Stimulated activated CD4-positive, alpha-beta T cell treated with anti-CD3 and anti-CD28 coated beads, TNF-alpha, amount 100 ng/mL, for 24 hours (primary cell): ENCODE data around the gene COP1.

Experiments used
- DNase-seq, 3 experiments: peaks; one replicate each; pipeline ENCODE4 v3.0.0-alpha.2; 2020; ENCODE audit warnings: low read depth in 3 of 3

The COP1 gene

DNA sequence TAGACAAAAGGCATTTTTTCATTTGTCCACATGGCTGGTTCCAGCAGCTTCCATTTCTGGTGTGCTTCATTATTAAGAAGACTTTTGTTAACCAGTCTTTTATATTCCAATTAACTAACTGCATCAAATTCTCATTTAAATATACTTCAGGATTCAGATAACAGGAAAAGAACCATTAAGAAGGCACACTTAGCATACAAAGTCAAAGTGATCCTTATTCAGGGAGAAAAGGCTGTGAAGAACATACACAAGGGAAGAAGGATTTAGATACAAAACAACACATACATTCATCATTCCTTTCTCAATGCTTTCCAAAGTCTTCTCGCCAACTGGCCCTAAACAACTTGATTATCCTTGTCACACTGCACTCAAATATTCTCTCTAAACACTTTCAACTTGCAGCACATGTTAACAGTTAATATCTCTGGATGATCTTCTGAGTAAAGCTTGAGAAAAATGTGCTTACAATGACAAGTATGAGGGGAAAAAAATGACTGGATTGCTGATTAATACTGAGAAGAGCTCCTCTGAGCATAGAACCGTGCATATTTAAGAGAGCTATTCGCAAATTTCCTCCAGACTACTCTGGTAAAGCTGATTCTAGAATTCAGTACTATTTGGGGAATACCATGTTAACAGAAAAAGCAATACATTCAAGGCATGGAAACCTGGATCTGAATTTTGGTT, 238.5 kb downstream of the COP1 start:
- no peak for DNase-seq

DNA sequence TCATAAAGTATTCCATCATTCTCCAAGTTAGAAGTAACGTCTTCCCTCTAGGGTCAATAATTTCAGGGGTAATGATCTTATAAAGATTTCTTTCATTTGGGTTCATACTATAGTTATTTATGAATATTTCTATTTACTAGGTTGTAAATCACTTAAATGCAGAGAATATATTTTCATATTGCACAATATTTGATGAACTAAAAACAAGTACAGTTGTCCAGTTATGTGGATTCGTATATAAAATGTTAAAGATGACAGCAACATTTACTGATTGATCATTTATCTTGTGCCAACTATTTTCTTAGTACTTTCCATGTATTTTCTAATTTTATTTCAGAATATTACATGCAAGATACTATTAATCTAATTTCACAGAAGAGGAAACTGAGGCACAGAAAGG, 243.3 kb downstream of the COP1 start:
- DNase-seq: no peak

DNA sequence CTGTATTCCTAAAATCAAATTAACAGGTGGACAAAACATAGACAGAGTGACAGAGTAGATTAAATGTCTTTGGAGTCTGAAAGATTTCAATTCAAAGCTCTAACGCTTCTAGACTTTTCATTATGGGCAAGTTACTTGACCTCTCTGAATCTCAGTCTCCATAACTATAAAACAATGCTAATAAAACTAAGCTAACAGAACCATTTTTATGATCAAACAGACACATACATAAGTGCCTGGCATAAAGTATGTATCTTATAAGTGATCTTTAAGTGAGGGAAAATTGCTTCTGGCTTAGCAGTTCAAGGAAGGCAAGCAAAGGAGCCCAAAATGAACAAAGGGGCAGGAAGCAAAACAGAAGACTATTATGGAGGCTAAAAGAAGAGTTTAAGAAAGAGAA, 246.9 kb downstream of the COP1 start:
- DNase-seq: no peak

DNA sequence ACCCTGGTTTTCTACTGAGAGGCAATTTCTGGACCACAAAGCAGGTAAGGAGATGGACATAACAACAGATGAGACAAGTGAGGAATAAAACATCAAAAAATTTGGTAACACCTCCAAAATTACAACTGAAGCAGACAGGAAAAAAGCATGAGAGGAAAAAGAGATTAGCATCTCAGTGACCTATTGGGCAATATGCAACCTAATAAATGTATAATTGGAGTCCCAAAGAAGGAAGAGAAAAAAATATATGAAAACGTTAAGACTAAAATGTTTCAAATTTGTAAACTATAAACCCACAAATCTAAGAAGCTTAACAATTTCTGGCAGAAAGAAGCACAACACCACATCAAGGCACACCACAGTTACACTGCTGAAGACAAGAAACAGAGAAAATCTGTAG, 255.5 kb downstream of the COP1 start:
- DNase-seq: no peak

DNA sequence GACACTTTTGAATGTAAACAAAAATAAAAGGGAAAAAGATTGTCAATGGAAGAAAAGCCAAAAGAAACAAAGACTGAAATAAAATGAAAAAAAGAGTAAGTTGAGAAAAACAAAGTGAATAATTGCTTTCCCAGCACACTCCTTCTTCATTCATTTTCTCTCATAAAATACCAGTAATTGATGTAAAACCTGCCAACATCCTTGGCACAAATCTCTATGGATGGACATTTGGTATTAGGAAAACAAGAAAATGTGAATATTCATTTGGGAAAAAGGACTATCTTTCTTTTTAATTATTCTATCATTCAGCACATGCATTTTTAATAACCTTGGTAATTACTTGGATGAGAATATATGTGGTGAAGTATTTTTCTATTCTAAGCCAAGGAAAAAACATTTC, 259.3 kb downstream of the COP1 start:
- DNase-seq: no peak

DNA sequence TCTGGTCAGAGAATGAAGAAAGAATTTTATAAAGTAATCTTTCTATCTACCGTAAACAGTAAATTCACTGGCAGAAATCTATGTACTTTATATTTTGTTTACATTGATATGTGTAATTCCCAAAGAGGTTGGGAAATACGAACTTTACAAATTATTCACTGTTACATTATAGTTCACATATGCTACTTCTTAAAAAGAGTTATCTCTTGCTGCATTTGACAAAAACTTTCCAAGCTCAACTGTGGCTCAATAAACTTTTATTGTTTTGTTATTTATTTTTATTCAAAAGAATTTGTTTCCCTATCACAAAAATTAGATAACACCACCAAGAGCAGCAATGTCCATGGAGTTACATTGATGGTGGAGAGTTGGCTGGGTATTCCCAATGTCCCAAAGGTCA, 262.5 kb downstream of the COP1 start:
- no peak for DNase-seq

GRCh38 chr1:175941164-175941563, 265.9 kb downstream of the COP1 start:
- DNase-seq: no peak

DNA sequence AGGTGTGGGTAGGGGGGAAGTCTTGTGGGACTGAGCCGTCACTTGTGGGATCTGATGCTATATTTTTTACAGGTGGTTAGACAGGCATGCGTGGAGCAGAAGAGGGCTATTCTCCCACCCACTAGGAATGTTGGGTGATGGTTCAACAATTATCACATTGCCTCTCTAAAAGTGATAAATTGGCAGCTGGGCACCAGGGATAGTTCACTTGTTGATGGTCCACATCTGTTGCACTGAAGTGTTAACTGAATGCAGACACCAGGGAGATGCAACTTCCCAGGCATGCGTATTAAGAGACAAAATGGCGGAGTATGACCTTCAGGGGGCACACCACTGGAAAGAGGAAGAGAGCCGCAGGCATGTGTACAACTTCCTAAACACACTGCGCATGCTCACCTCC, 270.4 kb downstream of the COP1 start:
- DNase-seq: no peak

- DNase-seq: no peak
Measured at GRCh38 chr1:175935566-175936115, 271.4 kb downstream of the COP1 start.

DNA sequence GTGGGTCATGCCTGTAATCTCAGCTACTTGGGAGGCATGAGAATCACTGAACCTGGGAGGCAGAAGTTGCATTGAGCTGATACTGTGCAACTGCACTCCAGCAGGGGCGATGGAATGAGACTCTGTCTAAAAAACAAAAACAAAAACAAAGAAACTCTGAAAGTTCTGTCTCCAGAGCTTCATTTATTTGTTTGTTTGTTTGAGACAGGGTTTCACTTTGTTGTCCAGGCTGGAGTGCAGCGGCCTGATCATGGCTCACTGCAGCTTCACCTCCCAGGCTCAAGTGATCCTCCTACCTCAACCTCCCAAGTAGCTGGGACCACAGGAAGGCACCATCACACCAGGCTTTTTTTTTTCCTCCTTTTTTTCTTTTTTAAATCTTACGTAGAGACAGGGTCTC, 271.9 kb downstream of the COP1 start:
- DNase-seq: no peak

GRCh38 chr1:175933801-175934200, 273.3 kb downstream of the COP1 start:
- DNase-seq: no peak

DNA sequence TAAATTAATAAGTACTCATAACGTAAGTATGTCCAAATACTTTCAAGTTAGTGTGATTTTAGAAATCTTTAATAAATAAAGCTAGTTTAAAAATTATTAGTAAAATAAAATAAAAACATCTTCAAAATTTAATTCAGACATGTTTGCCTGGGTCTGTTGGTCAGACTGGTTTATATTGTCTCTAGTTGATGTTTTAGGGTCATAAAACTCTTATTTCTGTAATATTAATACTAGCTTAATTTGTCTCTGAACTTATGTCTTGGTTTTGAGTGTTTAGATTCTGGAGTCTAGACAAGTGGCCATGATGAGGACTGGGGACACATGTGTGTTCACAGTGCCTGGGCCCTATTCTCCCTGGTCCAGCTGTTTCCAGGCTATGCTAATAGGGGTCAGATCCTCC, 279.1 kb downstream of the COP1 start:
- DNase-seq: no peak

DNA sequence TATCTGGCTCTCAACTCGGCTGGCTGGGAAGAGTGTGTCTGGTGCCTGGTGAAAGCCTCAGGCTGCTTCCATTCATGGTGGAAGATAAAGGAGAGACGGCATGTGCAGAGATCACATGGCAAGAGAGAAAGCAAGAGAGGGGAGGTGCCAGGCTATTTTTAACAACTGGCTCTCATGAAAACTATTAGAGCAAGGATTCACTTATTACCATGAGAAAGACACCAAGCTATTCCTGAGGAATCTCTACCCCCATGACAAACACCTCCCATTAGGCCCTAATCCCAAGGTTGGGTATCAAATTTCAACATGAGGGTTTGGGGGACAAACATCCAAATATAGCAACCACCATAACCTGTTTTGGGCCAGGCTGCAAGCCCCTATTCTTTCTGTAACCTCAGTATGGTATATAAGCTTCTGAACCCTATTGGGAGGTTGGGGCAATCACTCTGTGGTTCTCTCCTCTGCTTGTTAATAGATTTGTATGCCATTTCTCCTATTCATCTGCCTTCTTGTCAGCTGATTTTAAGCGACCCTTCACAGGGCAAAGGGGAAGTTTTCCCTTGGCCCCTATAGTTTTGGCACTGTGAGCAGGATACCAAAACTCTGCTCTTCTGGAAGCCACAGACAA, 284.7 kb downstream of the COP1 start:
- DNase-seq: no peak

DNA sequence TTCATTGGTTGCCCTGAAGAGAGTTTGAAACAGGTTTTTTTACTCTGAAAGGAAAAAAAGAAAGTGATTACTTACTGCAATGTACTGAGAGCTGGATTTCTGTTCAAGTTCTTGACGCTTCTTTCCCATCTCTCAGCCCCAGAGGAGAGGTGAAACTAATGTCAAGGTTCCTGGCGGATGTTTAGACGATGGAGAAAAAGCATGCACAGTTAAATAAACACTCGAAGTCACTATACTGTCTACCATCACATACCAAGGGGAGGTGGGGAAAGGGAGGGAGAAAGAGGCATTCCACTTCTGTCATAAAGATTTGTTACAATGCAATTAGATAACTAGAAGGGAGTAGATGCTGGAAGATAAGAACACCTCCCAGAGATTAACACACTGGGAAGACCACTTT, 286.7 kb downstream of the COP1 start:
- DNase-seq: no peak

DNA sequence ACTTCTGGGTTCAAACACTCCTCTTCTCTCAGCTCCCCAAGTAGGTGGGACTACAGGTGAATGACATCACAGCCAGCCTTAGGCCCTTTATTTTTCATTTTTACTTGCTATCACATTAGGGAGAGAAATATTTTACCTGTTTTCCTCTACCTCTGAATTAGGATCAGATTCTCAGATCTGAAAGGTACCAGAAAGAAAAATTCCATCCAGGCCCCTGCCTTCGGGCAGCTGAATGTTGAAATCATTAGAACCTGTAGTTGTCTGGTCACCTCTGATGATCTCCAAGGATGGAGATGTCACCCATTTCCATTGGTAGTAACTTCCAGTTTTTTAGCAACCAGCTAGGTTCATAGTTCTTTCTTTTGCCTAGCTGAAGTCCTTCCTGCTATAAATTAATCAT, 288.1 kb downstream of the COP1 start:
- DNase-seq: no peak

- no peak for DNase-seq
Measured at GRCh38 chr1:175918364-175918801, 288.7 kb downstream of the COP1 start.

DNA sequence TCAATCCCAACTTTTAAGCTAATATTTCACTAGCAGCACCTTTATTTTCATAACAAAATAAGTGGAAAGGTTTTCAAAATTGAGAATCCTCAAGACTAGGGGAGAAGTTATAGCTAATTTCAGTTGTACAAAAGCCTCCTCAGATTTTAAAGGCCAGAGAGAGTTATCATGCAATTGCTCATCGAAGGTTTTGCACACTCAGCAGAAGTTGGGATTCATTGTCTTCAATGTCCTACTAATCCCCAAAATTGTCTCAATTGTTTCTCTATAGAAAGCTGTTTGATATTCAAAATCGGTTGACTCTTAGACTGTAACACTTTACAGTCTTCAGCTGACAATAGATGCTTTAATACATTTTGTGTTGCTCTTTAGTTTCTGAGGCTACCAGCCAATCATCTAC, 293.0 kb downstream of the COP1 start:
- no peak for DNase-seq

- DNase-seq: no peak
Measured at GRCh38 chr1:175911138-175911537, 295.9 kb downstream of the COP1 start.

- DNase-seq: no peak
Measured at GRCh38 chr1:175906370-175906769, 300.7 kb downstream of the COP1 start.

- no peak for DNase-seq
Measured at GRCh38 chr1:175904808-175905207, 302.3 kb downstream of the COP1 start.

DNA sequence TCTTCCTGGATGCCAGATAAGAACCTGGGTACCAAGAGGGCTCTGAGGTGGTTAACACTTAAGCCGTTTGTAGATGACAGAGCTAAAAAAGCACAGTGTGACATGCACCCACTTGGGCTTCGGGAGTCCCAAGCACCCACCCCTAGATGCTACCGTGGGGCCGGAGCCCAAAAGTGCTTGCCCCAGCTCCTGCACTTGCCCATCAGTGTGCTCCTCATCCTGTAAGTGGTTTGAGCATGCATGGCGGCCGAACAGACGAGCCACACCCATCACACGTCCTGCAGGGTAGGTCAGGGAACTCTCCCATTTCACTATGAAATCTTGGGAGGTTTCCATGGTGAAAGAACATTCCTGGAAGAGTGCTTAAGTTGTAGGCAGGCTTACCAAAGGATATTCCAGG, 304.8 kb downstream of the COP1 start:
- no peak for DNase-seq

DNA sequence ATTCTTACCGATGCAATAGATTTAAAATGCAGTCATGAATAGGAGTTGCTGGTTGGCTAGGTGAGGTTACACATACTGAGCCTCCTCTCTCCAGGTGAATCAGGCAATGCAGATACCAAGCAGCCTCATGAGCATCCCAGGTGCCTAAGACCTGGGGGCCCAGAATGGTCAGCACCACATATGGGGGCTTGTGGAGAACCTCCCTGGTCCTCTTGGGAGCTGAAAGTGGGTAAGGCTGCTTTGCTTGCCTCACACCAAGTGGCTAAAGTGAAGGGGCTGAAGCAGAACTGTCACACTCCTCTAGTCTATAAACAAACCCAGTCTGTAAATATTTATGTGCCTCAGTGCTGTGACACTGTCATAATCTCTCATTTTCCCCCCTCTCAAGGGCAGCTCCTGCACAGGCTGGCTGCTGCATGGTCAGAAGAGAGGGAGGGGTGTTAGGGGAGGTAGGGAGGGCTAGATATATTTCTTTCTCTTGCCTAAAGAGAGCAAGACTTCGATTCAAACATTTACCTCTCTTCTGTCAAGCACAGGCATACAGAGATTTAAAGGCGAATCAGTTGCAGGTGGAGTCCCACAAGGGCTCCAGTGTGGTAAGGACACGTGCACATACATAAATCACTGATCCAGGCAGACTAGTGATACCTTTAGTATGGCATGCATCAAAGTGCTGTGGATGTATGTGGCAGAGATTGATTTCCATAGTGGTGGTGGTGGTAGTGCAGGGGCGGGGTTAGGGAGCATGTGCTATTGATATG, 305.8 kb downstream of the COP1 start:
- no peak for DNase-seq

- DNase-seq: no peak
Measured at GRCh38 chr1:175900171-175900570, 306.9 kb downstream of the COP1 start.
